Small intestine (tissue), 7 donors: ENCODE data around the gene TENM4. TPM values are rescaled to one million over a fixed set of nuclear protein-coding genes. Genes with fewer than 3 reads are reported as not detected.
A peak's percentile ranks its signal among the peaks of the same experiment; 100 is the strongest.

Source experiments
- DNase-seq, 2 donors: peaks; one replicate each; pipeline versions ENCODE4 v3.0.0 to v3.0.0-alpha.2; 2013
- FAIRE-seq: peaks from 2 replicates; lab custom pipeline; 2012; peaks lifted over from hg19 to GRCh38; lab: Jason Lieb, UNC
- H3K27ac ChIP-seq, 3 donors: one replicate each; pipeline ENCODE4 v1.5.1; 2013; ENCODE audit warnings: low read length in 2 of 3, mild to moderate bottlenecking in 2 of 3, control low read depth in 1 of 3, inconsistent platforms in 1 of 3, low read depth in 1 of 3, moderate library complexity in 1 of 3
- H3K27me3 ChIP-seq, 3 donors: one replicate each; pipeline ENCODE4 v1.6.1; 2013; ENCODE audit warnings: low read length in 3 of 3, inconsistent platforms in 1 of 3; ENCODE audit not compliant: control insufficient read depth in 3 of 3, insufficient read depth in 3 of 3
- H3K36me3 ChIP-seq, 3 donors: one replicate each; pipeline ENCODE4 v1.6.1; 2013; ENCODE audit warnings: low read length in 3 of 3, inconsistent platforms in 1 of 3, low read depth in 1 of 3, mild to moderate bottlenecking in 1 of 3, moderate library complexity in 1 of 3; ENCODE audit not compliant: control insufficient read depth in 3 of 3, insufficient read depth in 2 of 3
- H3K4me1 ChIP-seq, 3 donors: one replicate each; pipeline ENCODE4 v1.6.1; 2013; ENCODE audit warnings: low read length in 2 of 3, inconsistent platforms in 1 of 3, low read depth in 1 of 3, mild to moderate bottlenecking in 1 of 3, moderate library complexity in 1 of 3; ENCODE audit not compliant: control insufficient read depth in 3 of 3, insufficient read depth in 2 of 3
- H3K4me3 ChIP-seq, 3 donors: one replicate each; pipeline ENCODE4 v1.5.1; 2013; ENCODE audit warnings: low read length in 3 of 3, control low read depth in 1 of 3, inconsistent platforms in 1 of 3, low read depth in 1 of 3, mild to moderate bottlenecking in 1 of 3, moderate library complexity in 1 of 3
- H3K9me3 ChIP-seq, 2 donors: one replicate each; pipeline ENCODE4 v1.6.1; 2013; ENCODE audit warnings: low read depth in 1 of 2, low read length in 1 of 2; ENCODE audit not compliant: control insufficient read depth in 2 of 2, insufficient read depth in 1 of 2
- WGBS, 3 donors: extraction: QIAGEN DNeasy Blood & Tissue Kit; methylation state at CpG; one replicate each; pipeline ENCODE4 v1.1.7; 2013; 5-methylcytosine and 5-hydroxymethylcytosine counted together
- polyA plus RNA-seq, 4 donors: library from polyadenylated mRNA; stranded (reverse) in 3 of 4; unstranded in 1 of 4; fragments of 200-250 nt in 3 of 4; fragments of 120-200 nt in 1 of 4; gene quantifications; one replicate each; pipeline versions ENCODE4 v1.2.1 to v1.2.3, GENCODE V29; 2013
- donor health status: healthy with polysubstance abuse.
- donor health status: control.
- donor health status: control.
- donor health status: Bipolar disorder and iron deficiency.
- donor health status: healthy.

Gene TENM4
- polyA plus RNA-seq, 4 donors = under 0.01 to 0.96 (median 0.31) TPM; not detected in 1

DNA sequence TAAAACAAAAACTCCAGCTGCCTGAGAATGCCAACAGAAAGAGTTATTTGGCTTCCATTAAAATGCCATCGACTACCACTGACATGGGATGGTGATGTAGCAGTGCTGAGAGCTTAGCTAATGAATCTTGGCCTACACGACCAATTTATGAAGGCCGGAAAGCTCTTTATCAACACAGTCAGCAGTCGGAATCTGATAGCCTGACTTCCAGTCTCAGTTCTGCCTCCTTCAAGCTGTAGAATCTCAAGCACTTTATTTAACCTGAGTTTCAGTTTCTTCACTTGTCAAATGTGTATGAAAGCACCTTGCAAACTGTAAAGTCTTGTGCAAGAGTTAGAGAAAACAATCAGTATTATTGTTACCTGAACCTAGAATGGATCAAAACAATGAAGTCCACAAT is 530.5 kb downstream of the TENM4 start:
- no peak overlapping the region for H3K27ac ChIP-seq
- WGBS, 3 donors = 72 to 76% (median 74%) methylated on average over 4 of the region's 4 CpGs
- H3K4me1 ChIP-seq = no peaks in the 10 kb centered on the region
- DNase-seq = no peak
- H3K9me3 ChIP-seq = no peaks in the 10 kb centered on the region
- no peak for FAIRE-seq
- no peak overlapping the region for H3K4me3 ChIP-seq
- peaks cover 0 to 3% (median 2%) of the 10 kb centered on the region in 3 donors for H3K27me3 ChIP-seq
- H3K36me3 ChIP-seq = no peaks in the 10 kb centered on the region

DNA sequence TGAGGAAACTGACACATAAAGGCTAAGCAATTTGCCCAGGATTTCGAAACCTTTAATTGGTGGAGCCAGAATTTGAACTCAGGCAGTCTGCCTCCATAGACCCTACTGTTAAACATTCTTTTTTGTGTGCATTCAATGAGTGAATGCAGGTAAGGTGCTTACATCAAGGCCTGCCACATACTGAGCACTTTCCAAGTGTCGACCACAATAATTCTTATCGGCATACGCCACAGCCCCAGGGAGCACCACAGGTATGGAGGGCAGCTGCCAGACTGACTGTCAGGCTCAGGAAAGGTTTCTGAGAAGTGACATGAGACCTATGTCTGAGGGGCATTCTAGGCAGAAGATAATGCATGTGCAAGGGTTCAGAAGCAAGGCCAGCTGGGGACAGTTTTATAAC is 531.4 kb downstream of the TENM4 start:
- DNase-seq = no peak
- Histone ChIP-seq H3K27me3 (peaks cover 0 to 2% (median 0%) of the 10 kb centered on the region in 3 donors), H3K9me3 (no peaks in the 10 kb centered on the region), H3K27ac (no peak overlapping the region), H3K4me3 (no peak overlapping the region), H3K36me3 (no peaks in the 10 kb centered on the region), H3K4me1 (no peaks in the 10 kb centered on the region)
- WGBS, 3 donors = 88 to 97% (median 92%) methylated on average over 4 of the region's 4 CpGs
- FAIRE-seq = no peak

DNA sequence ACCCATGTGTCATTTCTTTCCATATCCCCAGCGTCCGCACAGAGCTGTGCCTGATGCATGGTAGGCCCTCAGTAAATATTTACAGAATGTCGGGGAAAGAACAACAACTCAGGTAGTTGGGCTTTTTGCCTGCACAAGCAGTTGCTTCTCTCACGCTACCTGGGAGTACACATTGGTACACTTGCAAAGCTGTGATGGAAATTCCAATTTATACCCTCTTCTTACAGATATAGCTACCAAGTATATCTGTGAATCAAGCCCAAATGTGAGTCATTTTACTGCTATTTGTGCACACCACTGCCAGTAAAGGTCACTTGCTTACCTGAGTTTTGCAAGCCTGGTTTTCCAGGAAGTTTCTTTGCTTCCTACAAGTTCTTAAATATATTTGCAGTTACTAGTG is 533.2 kb downstream of the TENM4 start:
- H3K36me3 ChIP-seq = no peaks in the 10 kb centered on the region

DNA sequence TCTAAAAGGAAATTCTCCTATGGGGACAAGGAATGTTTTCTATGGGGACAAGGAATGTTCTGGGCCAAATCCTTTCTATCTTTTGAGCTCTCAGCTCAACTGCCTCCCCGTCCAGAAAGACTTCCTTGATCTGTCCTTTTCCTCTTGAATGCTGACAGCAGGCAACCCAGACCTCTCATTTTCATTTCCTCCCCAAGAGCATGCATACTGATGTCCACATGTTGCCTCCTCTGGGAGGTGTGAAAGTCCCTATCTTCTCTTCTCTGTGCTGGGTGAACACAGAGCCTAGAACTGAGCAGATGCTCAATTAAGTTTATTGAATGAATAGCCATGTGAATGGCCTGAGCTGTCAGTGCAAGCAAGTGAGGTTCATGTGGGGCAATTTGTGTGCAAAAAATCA is 534.3 kb downstream of the TENM4 start:
- Histone ChIP-seq H3K9me3 (no peaks in the 10 kb centered on the region), H3K27me3 (peaks cover 0 to 4% (median 2%) of the 10 kb centered on the region in 3 donors), H3K4me1 (no peaks in the 10 kb centered on the region), H3K4me3 (no peak overlapping the region), H3K27ac (no peak overlapping the region), H3K36me3 (no peaks in the 10 kb centered on the region)
- WGBS, 3 donors = 19 to 39% (median 32%) methylated on average over 1 of the region's 1 CpG
- no peak for FAIRE-seq
- DNase-seq = no peak

More for the DNA sequence above, 533.2 kb downstream of the TENM4 start:
- no peak for FAIRE-seq
- no peak overlapping the region for H3K27ac ChIP-seq
- H3K4me3 ChIP-seq = no peak overlapping the region
- H3K27me3 ChIP-seq = peaks cover 0 to 4% (median 2%) of the 10 kb centered on the region in 3 donors
- H3K9me3 ChIP-seq = no peaks in the 10 kb centered on the region
- 62 to 75% (median 69%) methylated on average over 4 of the region's 4 CpGs for WGBS, 3 donors
- H3K4me1 ChIP-seq = no peaks in the 10 kb centered on the region
- DNase-seq = no peak

DNA sequence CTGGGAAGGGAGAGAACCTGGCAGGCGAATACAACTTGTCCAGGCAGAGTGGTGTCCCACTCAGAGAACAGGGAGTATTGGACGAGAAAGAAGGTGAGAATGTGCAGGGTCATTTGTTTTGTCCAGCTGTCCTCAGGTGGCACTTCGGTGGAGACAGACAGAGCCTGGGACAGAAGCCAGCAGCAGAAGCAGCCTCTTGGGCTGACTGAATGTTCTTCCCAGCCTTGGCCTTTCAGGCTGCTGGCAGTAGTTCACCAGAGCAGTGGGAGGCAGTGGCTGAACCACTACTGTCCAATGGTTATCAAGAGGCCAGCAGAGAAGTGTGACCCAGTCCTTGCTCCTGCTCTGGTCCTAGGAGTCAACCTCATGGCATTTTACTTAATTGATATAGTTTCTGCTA is 535.1 kb downstream of the TENM4 start:
- Histone ChIP-seq H3K27me3 (peaks cover 0 to 4% (median 2%) of the 10 kb centered on the region in 3 donors), H3K9me3 (no peaks in the 10 kb centered on the region), H3K27ac (no peak overlapping the region), H3K4me1 (no peaks in the 10 kb centered on the region), H3K36me3 (no peaks in the 10 kb centered on the region), H3K4me3 (no peak overlapping the region)
- no peak for DNase-seq
- no peak for FAIRE-seq
- WGBS, 3 donors = 57 to 72% (median 65%) methylated on average over 3 of the region's 3 CpGs

DNA sequence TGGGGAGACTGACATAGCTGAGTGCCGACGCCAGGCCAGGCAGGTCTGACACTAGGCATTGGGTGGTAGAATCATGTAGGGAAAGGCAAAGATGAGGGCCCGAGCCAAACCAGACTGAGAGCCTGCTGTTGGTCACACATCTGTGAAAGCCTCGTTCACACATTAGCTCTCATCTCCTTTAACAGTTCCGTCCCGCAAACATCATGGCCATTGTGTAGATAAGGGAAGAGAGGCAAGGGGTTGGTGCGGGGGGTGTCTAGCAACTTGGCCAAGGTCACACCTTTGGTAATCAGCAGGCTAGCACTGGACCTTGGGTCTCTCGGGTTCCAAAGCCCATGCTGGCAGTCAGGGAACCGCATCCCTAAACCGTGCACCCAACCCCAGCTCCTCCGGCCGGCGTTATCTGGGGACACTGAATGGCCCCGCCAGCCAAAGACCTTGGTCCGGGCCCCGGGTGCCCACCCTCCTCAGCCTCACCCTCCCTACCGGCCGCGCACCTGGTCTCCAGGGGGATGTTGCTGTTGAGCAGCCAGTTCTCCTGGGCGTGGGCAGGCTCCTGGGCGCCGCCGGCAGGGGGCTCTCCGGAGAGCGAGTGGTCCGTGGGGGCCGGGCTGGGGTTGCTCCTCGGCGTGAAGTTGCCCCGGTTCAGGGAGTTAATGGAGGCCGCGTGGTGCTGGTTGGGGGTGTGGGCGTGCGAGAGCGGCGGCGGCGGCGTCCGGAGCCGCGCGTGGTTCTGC is 537.9 kb downstream of the TENM4 start:
- 65 to 79% (median 70%) methylated on average over 43 of the region's 43 CpGs for WGBS, 3 donors
- no peaks in the 10 kb centered on the region for H3K36me3 ChIP-seq
- FAIRE-seq (no peak), DNase-seq (no peak)
- H3K4me3 ChIP-seq = no peak overlapping the region
- peaks cover 0 to 4% (median 2%) of the 10 kb centered on the region in 3 donors for H3K27me3 ChIP-seq
- no peak overlapping the region for H3K27ac ChIP-seq
- H3K4me1 ChIP-seq = no peaks in the 10 kb centered on the region
- H3K9me3 ChIP-seq = no peaks in the 10 kb centered on the region

DNA sequence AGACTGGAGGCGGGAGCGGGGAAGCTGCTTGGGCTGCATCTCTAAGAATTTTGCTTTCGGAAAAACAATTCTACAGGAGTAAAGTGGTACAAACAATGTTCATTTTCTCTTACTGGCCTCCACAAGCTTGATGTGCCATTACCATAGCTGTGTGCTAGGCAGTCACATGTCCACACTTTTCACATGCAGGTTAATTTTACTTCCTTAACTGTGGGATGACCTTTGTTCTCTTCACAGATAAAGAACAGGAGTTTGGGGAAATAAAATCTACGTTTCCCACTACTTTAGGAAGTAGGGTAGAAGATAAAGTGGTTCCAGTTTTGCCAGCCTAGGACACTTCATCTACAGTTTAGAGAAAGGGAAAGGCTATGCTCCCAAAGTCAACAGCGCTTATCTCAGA is 539.0 kb downstream of the TENM4 start:
- WGBS, 3 donors = 76 to 86% (median 79%) methylated on average over 5 of the region's 5 CpGs
- Histone ChIP-seq H3K27me3 (peaks cover 0 to 4% (median 0%) of the 10 kb centered on the region in 3 donors), H3K4me1 (no peaks in the 10 kb centered on the region), H3K27ac (no peak overlapping the region), H3K4me3 (no peak overlapping the region), H3K9me3 (no peaks in the 10 kb centered on the region), H3K36me3 (no peaks in the 10 kb centered on the region)
- DNase-seq = peak; percentile 9 to 16
- FAIRE-seq = no peak

DNA sequence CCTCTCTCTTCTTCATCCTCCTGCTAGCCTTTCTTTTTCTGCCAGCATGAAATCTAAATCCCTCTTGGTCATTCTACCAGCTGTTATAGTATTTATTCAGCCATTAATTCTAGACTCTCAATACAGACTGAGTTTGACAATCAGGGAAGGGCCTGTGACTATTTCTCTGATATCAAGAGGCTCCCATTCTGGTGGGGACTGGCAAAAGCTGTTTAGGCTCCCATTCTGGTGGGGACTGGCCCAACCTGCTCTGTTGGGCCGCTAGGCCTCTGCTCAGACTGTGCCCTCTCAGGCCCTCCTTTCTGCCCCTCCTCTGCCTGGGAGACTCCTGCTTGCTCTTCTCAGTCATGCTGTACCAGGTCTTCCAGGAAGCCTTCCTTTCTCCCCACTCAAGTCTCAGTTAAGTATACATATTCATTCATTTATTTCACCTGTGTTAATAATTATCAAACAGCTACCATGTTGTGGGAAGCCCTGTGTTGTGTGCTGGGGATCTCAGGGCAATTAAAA is 542.5 kb downstream of the TENM4 start:
- H3K9me3 ChIP-seq = no peaks in the 10 kb centered on the region
- no peak overlapping the region for H3K4me3 ChIP-seq
- DNase-seq = no peak
- no peaks in the 10 kb centered on the region for H3K36me3 ChIP-seq
- no peaks in the 10 kb centered on the region for H3K4me1 ChIP-seq
- H3K27me3 ChIP-seq = peaks cover 0 to 4% (median 0%) of the 10 kb centered on the region in 3 donors
- whole genome bisulfite sequencing, 3 donors = 67 to 83% (median 70%) methylated on average over 1 of the region's 1 CpG
- no peak for FAIRE-seq
- no peak overlapping the region for H3K27ac ChIP-seq
